LoVo (cell line): Measurements from ENCODE around the gene NUDT21.
A peak's percentile ranks its signal among the peaks of the same experiment; 100 is the strongest.

ENCODE experiments used
- DNase-seq: peaks from one replicate; pipeline ENCODE4 v3.0.0-alpha.2; 2016; ENCODE audit warnings: low spot score

NUDT21 gene

GRCh38 chr16:56462064-56462796 is 11.1 kb upstream of the NUDT21 start:
- DNase-seq, result no peak

- no peak for DNase-seq
Measured at GRCh38 chr16:56460101-56460500, 9.0 kb upstream of the NUDT21 start.

GRCh38 chr16:56457927-56458470 is 6.9 kb upstream of the NUDT21 start:
- DNase-seq, result no peak

GRCh38 chr16:56451753-56452689 is 889 bp upstream of the NUDT21 start:
- peak; percentile 27 for DNase-seq

GRCh38 chr16:56450275-56450985 is 702 bp downstream of the NUDT21 start:
- no peak for DNase-seq

GRCh38 chr16:56448005-56448404 is 3.1 kb downstream of the NUDT21 start:
- DNase-seq, result no peak

- DNase-seq, result no peak
Measured at GRCh38 chr16:56447286-56447685, 3.8 kb downstream of the NUDT21 start.

- DNase-seq, result no peak
Measured at GRCh38 chr16:56438038-56438437, 13.1 kb downstream of the NUDT21 start.

- no peak for DNase-seq
Measured at GRCh38 chr16:56436258-56436657, 14.9 kb downstream of the NUDT21 start.

GRCh38 chr16:56428091-56428490 is 23.0 kb downstream of the NUDT21 start:
- no peak for DNase-seq

- no peak for DNase-seq
Measured at GRCh38 chr16:56426585-56426984, 24.5 kb downstream of the NUDT21 start.

- DNase-seq, result peak; percentile 89
Measured at GRCh38 chr16:56425439-56425832, 25.7 kb downstream of the NUDT21 start, which contains the start of gene AMFR. Gene AMFR (minus strand): TSS chr16:56425545. CDS start chr16:56425327, 218 bp downstream.

GRCh38 chr16:56424791-56425438 is 26.2 kb downstream of the NUDT21 start:
- no peak for DNase-seq

- DNase-seq, result no peak
Measured at GRCh38 chr16:56424404-56424764, 26.7 kb downstream of the NUDT21 start.

- no peak for DNase-seq
Measured at GRCh38 chr16:56423584-56424403, 27.3 kb downstream of the NUDT21 start.

- no peak for DNase-seq
Measured at GRCh38 chr16:56422896-56423441, 28.2 kb downstream of the NUDT21 start.

- no peak for DNase-seq
Measured at GRCh38 chr16:56421976-56422669, 29.0 kb downstream of the NUDT21 start.

- no peak for DNase-seq
Measured at GRCh38 chr16:56421313-56421712, 29.8 kb downstream of the NUDT21 start.

GRCh38 chr16:56420613-56421012 is 30.5 kb downstream of the NUDT21 start:
- no peak for DNase-seq
